Right atrium auricular region (tissue), 2 donors: ENCODE data around the gene CACNG6. TPM values are rescaled to one million over a fixed set of nuclear protein-coding genes. Genes with fewer than 3 reads are reported as not detected.

Experiments
- DNase-seq: peaks from one replicate; pipeline ENCODE4 v3.0.0-alpha.2; 2019; ENCODE audit warnings: low spot score
- H3K27ac ChIP-seq, 2 donors: fragments of 200-600 bp; sonication (generic); 1 replicate in 1 of 2; 2 replicates in 1 of 2; pipeline ENCODE4 v1.5.1; 2016 to 2019
- H3K27me3 ChIP-seq, 2 donors: fragments of 200-600 bp; sonication (generic); one replicate each; pipeline versions ENCODE4 v1.5.1 to v1.6.0; 2017 to 2019
- H3K36me3 ChIP-seq: fragments of 200-600 bp; sonication (generic); one replicate; pipeline ENCODE4 v1.5.1; 2016
- H3K4me1 ChIP-seq, 2 donors: fragments of 200-600 bp; sonication (generic); one replicate each; pipeline versions ENCODE4 v1.5.1 to v1.6.0; 2017 to 2019
- H3K4me3 ChIP-seq, 2 donors: fragments of 200-600 bp; sonication (generic); 1 replicate in 1 of 2; 2 replicates in 1 of 2; pipeline ENCODE4 v1.5.1; 2017 to 2019; ENCODE audit warnings: mild to moderate bottlenecking in 1 of 2, moderate library complexity in 1 of 2
- H3K9me3 ChIP-seq, 2 donors: fragments of 200-600 bp; sonication (generic); one replicate each; pipeline ENCODE4 v1.5.1; 2019
- microRNA counts, 2 donors: library from miRNA; unstranded; fragments of <30 nt; microRNA quantifications; one replicate each; lab custom pipeline; 2016 to 2017
- total RNA-seq, 2 donors: library from RNA; depleted of rRNA; stranded (reverse); fragments of >200 nt; gene quantifications; one replicate each; pipeline ENCODE4 v1.1.0, GENCODE V29; 2016
- TF ChIP-seq, protein P1 (sequence below), 2 donors: fragments of 200-600 bp; sonication (generic); IDR thresholded peaks; one replicate each; pipeline ENCODE4 v1.5.1; 2019; ENCODE audit warnings: antibody characterized with exemption in 2 of 2

The CACNG6 gene
- total RNA-seq, 2 donors from 2014 or later = 0.31 TPM; not detected in 1

DNA sequence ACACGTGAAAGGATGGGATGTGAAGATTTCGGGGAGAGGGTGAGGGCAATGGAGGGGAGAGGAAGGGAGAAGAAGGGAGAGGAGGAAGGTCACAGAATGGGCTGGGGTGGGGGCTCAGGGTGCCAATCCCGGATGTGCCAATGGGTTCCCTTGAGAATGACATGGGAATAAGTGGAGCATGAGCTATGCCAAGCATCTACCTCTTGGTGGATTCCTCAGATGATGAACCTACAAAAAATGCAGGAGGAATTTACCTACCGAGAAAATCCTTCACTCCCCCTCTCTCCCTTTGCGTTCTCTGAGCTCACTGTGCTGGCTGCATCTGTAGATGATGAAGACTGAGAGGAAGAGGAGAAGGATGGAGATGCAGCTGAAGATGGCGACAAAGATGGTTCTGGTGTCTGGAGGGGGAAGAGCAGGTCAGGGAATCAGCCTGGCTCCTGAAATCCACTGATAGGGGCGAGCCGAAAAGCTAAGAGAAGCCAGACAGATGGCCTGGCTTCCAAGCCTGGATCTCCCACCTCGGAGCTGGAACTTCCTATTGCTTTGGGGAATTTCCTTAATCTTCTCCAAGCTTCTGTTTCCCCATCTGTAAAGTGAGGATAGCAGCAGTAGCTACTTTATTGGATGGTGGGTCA, 50.7 kb downstream of the CACNG6 start:
- H3K4me3 ChIP-seq = no peak overlapping the region
- no peaks in the 10 kb centered on the region for H3K27me3 ChIP-seq
- H3K27ac ChIP-seq = no peak overlapping the region
- no peaks in the 10 kb centered on the region for H3K9me3 ChIP-seq
- H3K36me3 ChIP-seq = no peaks in the 10 kb centered on the region
- TF ChIP-seq, protein P1, sequence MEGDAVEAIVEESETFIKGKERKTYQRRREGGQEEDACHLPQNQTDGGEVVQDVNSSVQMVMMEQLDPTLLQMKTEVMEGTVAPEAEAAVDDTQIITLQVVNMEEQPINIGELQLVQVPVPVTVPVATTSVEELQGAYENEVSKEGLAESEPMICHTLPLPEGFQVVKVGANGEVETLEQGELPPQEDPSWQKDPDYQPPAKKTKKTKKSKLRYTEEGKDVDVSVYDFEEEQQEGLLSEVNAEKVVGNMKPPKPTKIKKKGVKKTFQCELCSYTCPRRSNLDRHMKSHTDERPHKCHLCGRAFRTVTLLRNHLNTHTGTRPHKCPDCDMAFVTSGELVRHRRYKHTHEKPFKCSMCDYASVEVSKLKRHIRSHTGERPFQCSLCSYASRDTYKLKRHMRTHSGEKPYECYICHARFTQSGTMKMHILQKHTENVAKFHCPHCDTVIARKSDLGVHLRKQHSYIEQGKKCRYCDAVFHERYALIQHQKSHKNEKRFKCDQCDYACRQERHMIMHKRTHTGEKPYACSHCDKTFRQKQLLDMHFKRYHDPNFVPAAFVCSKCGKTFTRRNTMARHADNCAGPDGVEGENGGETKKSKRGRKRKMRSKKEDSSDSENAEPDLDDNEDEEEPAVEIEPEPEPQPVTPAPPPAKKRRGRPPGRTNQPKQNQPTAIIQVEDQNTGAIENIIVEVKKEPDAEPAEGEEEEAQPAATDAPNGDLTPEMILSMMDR (IDR thresholded peaks at IDR 0.05) = no peak
- no peaks in the 10 kb centered on the region for H3K4me1 ChIP-seq
- no peak for DNase-seq

GRCh38 chr19:54042989-54043388, 51.6 kb downstream of the CACNG6 start:
- no peaks in the 10 kb centered on the region for H3K4me1 ChIP-seq
- no peaks in the 10 kb centered on the region for H3K9me3 ChIP-seq
- TF ChIP-seq, protein P1 (IDR thresholded peaks at IDR 0.05) = no peak
- no peaks in the 10 kb centered on the region for H3K36me3 ChIP-seq
- no peaks in the 10 kb centered on the region for H3K27me3 ChIP-seq
- no peak overlapping the region for H3K27ac ChIP-seq
- DNase-seq = no peak
- H3K4me3 ChIP-seq = no peak overlapping the region

GRCh38 chr19:54045771-54046170, 54.3 kb downstream of the CACNG6 start:
- Histone ChIP-seq H3K4me1 (no peaks in the 10 kb centered on the region), H3K27ac (no peak overlapping the region), H3K9me3 (no peaks in the 10 kb centered on the region), H3K36me3 (no peaks in the 10 kb centered on the region), H3K4me3 (no peak overlapping the region), H3K27me3 (no peaks in the 10 kb centered on the region)
- no peak for DNase-seq
- TF ChIP-seq, protein P1 (IDR thresholded peaks at IDR 0.05) = no peak

- no peaks in the 10 kb centered on the region for H3K9me3 ChIP-seq
- H3K27ac ChIP-seq = no peak overlapping the region
- H3K36me3 ChIP-seq = no peaks in the 10 kb centered on the region
- H3K4me1 ChIP-seq = no peaks in the 10 kb centered on the region
- DNase-seq = no peak
- H3K4me3 ChIP-seq = no peak overlapping the region
- TF ChIP-seq, protein P1 (IDR thresholded peaks at IDR 0.05) = no peak
- no peaks in the 10 kb centered on the region for H3K27me3 ChIP-seq
Measured at GRCh38 chr19:54047616-54048015, 56.2 kb downstream of the CACNG6 start.

MicroRNAs within 50 kb of the gene (microRNA counts, 767-probe panel; counts per million panel counts)
- 0 to 31.0 counts per million in 2 donors for microRNA hsa-miR-935 (lab: Ali Mortazavi, UCI)

Other genes with a start within 250 kb of the CACNG6 start
- 1 to 10 TPM in 1 of 2 donors, under 1 TPM in 1; 0.19 to 1.1 TPM for gene NLRP12, start 167.3 kb upstream of the CACNG6 start, total RNA-seq
- gene MYADM, start 123.8 kb upstream of the CACNG6 start, total RNA-seq = 100 to 1,000 TPM; 117 to 150 TPM
- gene PRKCG, start 109.4 kb upstream of the CACNG6 start, total RNA-seq = not detected
- not detected for gene CACNG7, start 82.4 kb upstream of the CACNG6 start, total RNA-seq
- under 1 TPM; 0.04 to 0.24 TPM for gene CACNG8, start 28.7 kb upstream of the CACNG6 start, total RNA-seq
- gene VSTM1, start 72.3 kb downstream of the CACNG6 start, total RNA-seq = not detected
- gene TARM1, start 89.7 kb downstream of the CACNG6 start, total RNA-seq = not detected
- 1 to 10 TPM in 1 of 2 donors, not detected in 1; 2.4 TPM for gene OSCAR, start 109.2 kb downstream of the CACNG6 start, total RNA-seq
- gene NDUFA3, start 111.2 kb downstream of the CACNG6 start, total RNA-seq = 100 to 1,000 TPM in 1 of 2 donors, 10 to 100 TPM in 1; 51.3 to 108 TPM
- 10 to 100 TPM; 10.2 to 19.6 TPM for gene TFPT, start 124.0 kb downstream of the CACNG6 start, total RNA-seq
- gene PRPF31, start 124.1 kb downstream of the CACNG6 start, total RNA-seq = 10 to 100 TPM; 26.1 to 46.2 TPM
- gene CNOT3, start 146.1 kb downstream of the CACNG6 start, total RNA-seq = 10 to 100 TPM; 12.0 to 16.9 TPM
- 10 to 100 TPM in 1 of 2 donors, 1 to 10 TPM in 1; 6.3 to 10.0 TPM for gene LENG1, start 168.1 kb downstream of the CACNG6 start, total RNA-seq
- gene TMC4, start 181.5 kb downstream of the CACNG6 start, total RNA-seq = 1 to 10 TPM; 1.7 to 2.8 TPM
- gene MBOAT7, start 197.9 kb downstream of the CACNG6 start, total RNA-seq = 10 to 100 TPM; 27.0 to 37.0 TPM
- 10 to 100 TPM; 36.7 to 37.0 TPM for gene TSEN34, start 199.7 kb downstream of the CACNG6 start, total RNA-seq
- 1,000 to 10,000 TPM; 1,068 to 1,279 TPM for gene RPS9, start 209.2 kb downstream of the CACNG6 start, total RNA-seq
- gene LILRB3, start 231.4 kb downstream of the CACNG6 start, total RNA-seq = 1 to 10 TPM; 2.0 to 8.8 TPM